Activated T-helper 1 cell treated with anti-CD3 and anti-CD28 coated beads, Interleukin-12 subunit alpha, Interleukin-12 subunit beta, Interleukin-2, Interleukin-4 antibody, amounts not matched to agents 30 ng/mL and 10 ng/mL and 1 ng/mL, durations not matched to agents 14 hours and 24 hours and 36 hours (primary cell): ENCODE measurements around the gene POLL. TPM values are rescaled to one million over a fixed set of nuclear protein-coding genes. Genes with fewer than 3 reads are reported as not detected.

Source experiments
- DNase-seq: peaks from one replicate; pipeline ENCODE4 v3.0.0; 2021; ENCODE audit warnings: low spot score
- H3K27ac Mint-ChIP-seq: one replicate; pipeline ENCODE4 v1.8.0; 2021; ENCODE audit warnings: mild to moderate bottlenecking, mixed read lengths
- H3K27me3 Mint-ChIP-seq: one replicate; pipeline ENCODE4 v1.8.0; 2022; ENCODE audit warnings: mild to moderate bottlenecking, moderate library complexity, mixed read lengths; ENCODE audit not compliant: insufficient read depth
- H3K36me3 Mint-ChIP-seq: one replicate; pipeline ENCODE4 v1.8.0; 2021; ENCODE audit warnings: low read depth, mixed read lengths
- H3K4me1 Mint-ChIP-seq: one replicate; pipeline ENCODE4 v1.8.0; 2021; ENCODE audit warnings: low read depth, mixed read lengths
- H3K4me3 Mint-ChIP-seq: one replicate; pipeline ENCODE4 v1.8.0; 2021; ENCODE audit warnings: mild to moderate bottlenecking, moderate library complexity, mixed read lengths
- H3K9me3 Mint-ChIP-seq: one replicate; pipeline ENCODE4 v1.8.0; 2021; ENCODE audit warnings: mixed read lengths
- intact Hi-C: fragments of 100-400 bp; cut with micrococcal nuclease; formaldehyde crosslinking; loops from one replicate; pipeline ENCODE4 v1.15.1; 2024
- total RNA-seq: library from RNA; stranded (reverse); gene quantifications from 2 replicates; pipeline ENCODE4 v1.2.3, GENCODE V29; 2022

Gene POLL
- total RNA-seq, 1 donor from 2014 or later: 33.5 TPM

DNA sequence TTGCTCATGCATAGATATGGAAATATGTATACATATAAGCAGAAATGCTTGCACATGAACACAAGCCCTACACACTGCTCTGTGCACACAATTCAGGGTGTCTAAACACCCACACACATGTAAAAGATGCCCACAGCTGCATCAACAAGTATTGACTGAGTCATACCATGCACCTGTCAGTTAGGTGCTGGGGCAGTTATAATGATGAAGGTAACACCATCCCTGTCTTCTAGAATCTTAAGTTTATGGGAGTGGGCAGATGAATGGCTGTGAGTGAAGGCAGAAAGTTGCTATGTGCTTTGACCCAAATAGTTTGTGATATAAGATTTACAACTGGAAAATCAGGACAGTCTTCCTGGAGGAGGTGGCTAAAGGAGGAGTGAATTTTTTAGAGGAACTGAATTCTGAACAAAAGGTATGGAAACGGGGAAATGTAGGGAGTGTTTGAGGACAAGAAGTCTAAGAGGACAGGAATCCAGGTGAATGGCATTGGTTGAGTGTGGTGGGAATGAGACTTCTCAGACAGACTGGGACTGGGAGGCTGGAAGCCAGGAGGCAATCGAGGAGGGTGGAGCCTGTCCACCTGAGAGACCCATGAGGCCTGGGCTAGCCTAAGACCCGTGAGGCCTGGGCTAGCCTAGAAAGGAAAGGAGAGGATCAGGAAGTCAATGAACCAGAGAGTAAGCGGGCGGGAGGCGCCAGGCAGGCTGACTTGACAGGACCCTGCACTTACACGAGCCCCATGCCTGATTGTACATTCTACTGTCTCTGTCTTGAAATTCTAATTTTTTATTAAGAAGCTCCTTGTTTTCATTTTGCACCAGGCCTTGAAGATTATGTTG lies 20.7 kb downstream of the POLL start:
- DNase-seq: no peak
- Mint-ChIP-seq H3K9me3 (no peaks in the 10 kb centered on the region), H3K27me3 (peaks cover 54% of the 10 kb centered on the region), H3K27ac (no peak overlapping the region), H3K4me3 (no peak overlapping the region), H3K4me1 (no peaks in the 10 kb centered on the region), H3K36me3 (no peaks in the 10 kb centered on the region)
- intact Hi-C loops: loop anchor here (5.0 kb wide), 1 partner anchor 265 kb away; no protein-coding TSS in a partner anchor

DNA sequence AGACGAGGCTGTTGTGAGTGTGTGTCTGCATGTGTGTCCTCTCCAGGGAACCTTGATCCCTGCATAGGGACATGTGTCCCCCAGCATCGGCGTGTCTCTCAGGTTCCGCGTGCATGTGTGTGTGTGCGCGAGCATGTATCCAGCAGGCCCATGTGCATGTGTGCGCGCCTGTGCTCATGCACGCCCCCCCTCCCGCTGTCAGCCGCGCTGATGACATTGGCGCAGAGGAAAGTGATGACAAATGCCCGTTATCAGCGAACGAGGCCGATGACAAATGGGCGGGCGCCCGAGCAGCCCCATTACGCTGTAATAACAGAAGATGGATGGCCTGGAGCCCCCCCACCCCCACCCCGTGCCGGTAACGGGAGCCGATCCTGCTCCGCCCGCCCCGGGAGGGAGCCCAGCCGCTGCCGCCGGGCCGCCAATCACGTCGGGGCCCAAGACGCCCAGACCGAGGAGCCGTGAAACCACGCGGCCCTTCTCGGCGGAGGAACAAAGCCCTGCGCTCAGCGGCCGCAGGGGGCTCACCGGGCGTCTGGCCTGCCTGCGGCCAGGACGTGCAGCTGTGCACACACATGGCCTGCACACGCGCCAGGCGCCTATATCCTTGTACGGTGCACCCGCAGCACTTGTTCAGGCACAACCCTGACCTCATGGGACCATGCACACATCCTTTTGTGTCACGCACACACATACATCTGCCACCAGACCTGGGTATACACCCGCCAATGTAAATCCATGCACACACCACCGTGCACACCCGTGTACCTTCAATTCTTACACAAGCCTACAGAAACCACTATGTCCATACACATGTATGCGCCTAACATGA lies 21.5 kb downstream of the POLL start:
- no peak for DNase-seq

GRCh38 chr10:101565936-101566332 lies 22.1 kb downstream of the POLL start:
- Mint-ChIP-seq H3K9me3 (no peaks in the 10 kb centered on the region), H3K4me3 (no peak overlapping the region), H3K36me3 (no peaks in the 10 kb centered on the region), H3K27me3 (peaks cover 54% of the 10 kb centered on the region), H3K27ac (no peak overlapping the region), H3K4me1 (no peaks in the 10 kb centered on the region)
- intact Hi-C loops: loop anchor here (5.0 kb wide), 1 partner anchor 264 kb away; no protein-coding TSS in a partner anchor
- no peak for DNase-seq

More for the DNA sequence above, 21.5 kb downstream of the POLL start:
- Mint-ChIP-seq H3K4me1 (no peaks in the 10 kb centered on the region), H3K9me3 (no peaks in the 10 kb centered on the region), H3K4me3 (no peak overlapping the region), H3K27ac (no peak overlapping the region), H3K36me3 (no peaks in the 10 kb centered on the region), H3K27me3 (peaks cover 54% of the 10 kb centered on the region)
- intact Hi-C loops: loop anchor here (5.0 kb wide), 1 partner anchor 264 kb away; no protein-coding TSS in a partner anchor

DNA sequence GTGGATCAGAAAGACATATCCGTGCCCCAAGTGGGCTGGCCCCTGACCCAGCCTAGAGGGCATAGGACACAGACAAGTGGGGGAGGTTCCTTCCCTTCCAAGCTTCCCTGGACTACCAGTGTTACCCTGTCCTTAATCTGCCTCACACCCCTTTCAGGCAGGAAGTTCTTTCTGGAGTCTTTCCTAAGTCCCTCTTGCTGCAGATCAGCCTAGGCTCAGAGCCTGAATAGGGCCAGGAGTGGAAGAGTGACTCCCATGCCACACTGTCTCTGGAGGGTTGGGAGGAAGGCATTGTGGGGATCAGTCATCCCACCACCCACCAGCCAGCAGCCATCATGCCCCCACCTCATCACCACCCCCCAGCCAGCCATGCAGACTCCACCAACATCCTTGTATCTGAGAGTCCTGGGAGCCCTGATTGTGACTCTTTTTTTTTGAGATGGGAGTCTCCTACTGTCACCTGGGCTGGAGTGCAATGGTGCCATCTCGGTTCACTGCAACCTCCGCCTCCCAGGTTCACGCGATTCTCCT lies 22.6 kb downstream of the POLL start:
- Mint-ChIP-seq H3K27me3 (peaks cover 54% of the 10 kb centered on the region), H3K4me3 (no peak overlapping the region), H3K9me3 (no peaks in the 10 kb centered on the region), H3K36me3 (no peaks in the 10 kb centered on the region), H3K4me1 (no peaks in the 10 kb centered on the region), H3K27ac (no peak overlapping the region)
- no peak for DNase-seq
- intact Hi-C loops: loop anchor here (5.0 kb wide), 1 partner anchor 263 kb away; no protein-coding TSS in a partner anchor

DNA sequence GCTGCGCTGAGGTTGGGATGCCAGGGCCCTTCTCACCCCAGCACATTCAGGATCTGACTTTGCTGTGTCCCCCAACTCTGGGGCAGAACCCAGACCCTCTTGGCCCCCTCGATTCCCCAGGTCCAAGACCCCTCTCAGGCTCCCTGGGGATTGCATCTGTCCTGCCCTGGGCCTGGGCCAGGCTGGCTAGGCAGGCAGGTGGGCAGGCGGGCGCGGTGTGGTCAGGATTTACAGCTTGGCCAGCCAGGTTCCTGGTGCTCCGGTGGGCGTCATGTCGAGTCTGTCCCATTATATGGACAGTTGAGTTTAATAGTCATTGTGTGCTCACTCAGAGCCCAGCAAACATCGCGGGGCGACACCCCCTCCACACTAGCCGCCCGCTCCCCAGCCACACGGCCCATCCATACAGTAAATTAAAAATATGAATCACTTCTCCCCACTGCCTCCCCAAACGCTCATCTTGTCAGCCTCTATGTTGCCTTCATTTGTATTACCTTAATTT lies 23.5 kb downstream of the POLL start:
- H3K36me3 Mint-ChIP-seq: no peaks in the 10 kb centered on the region
- DNase-seq: no peak
- no peak overlapping the region for H3K4me3 Mint-ChIP-seq
- intact Hi-C loops: no loop called here
- no peaks in the 10 kb centered on the region for H3K9me3 Mint-ChIP-seq
- no peaks in the 10 kb centered on the region for H3K4me1 Mint-ChIP-seq
- H3K27me3 Mint-ChIP-seq: peaks cover 52% of the 10 kb centered on the region
- no peak overlapping the region for H3K27ac Mint-ChIP-seq

DNA sequence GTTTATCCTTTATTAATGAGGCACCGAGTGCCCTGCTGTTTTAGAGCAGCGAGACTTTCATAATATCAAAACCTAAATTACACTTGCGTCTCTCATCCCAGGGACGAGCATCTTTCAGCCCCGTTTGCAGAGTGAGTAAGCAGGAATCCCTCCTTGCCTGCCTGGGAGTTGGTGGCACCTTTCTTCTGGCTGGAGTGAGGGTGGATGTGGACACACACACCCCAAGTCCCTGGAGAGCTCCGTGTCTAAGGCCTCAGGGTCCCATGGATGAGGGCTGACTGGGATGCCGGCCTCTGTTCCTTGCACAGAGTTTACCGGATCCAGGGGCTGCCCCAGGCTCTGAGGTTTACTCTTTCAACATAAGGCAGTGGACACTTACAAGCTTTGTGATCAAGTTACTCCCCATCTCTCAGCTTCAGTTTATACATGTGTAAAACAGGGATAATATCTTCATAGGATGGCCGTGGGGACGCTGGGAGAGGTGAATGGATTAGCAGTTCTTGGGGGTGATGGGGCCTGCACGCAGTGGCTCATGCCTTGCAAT lies 24.5 kb downstream of the POLL start:
- Mint-ChIP-seq H3K4me1 (peaks cover 5% of the 10 kb centered on the region), H3K36me3 (no peaks in the 10 kb centered on the region), H3K27ac (no peak overlapping the region), H3K27me3 (peaks cover 43% of the 10 kb centered on the region), H3K4me3 (no peak overlapping the region), H3K9me3 (no peaks in the 10 kb centered on the region)
- intact Hi-C loops: no loop called here
- no peak for DNase-seq

GRCh38 chr10:101563007-101563406 lies 25.1 kb downstream of the POLL start:
- intact Hi-C loops: no loop called here
- Mint-ChIP-seq H3K36me3 (no peaks in the 10 kb centered on the region), H3K4me3 (no peak overlapping the region), H3K9me3 (no peaks in the 10 kb centered on the region), H3K27ac (no peak overlapping the region), H3K4me1 (peaks cover 10% of the 10 kb centered on the region), H3K27me3 (peaks cover 37% of the 10 kb centered on the region)
- no peak for DNase-seq

GRCh38 chr10:101562231-101562630 lies 25.8 kb downstream of the POLL start:
- no peak overlapping the region for H3K27ac Mint-ChIP-seq
- peaks cover 15% of the 10 kb centered on the region for H3K4me1 Mint-ChIP-seq
- H3K27me3 Mint-ChIP-seq: peaks cover 31% of the 10 kb centered on the region
- no peaks in the 10 kb centered on the region for H3K36me3 Mint-ChIP-seq
- intact Hi-C loops: no loop called here
- no peaks in the 10 kb centered on the region for H3K9me3 Mint-ChIP-seq
- H3K4me3 Mint-ChIP-seq: no peak overlapping the region
- no peak for DNase-seq

DNA sequence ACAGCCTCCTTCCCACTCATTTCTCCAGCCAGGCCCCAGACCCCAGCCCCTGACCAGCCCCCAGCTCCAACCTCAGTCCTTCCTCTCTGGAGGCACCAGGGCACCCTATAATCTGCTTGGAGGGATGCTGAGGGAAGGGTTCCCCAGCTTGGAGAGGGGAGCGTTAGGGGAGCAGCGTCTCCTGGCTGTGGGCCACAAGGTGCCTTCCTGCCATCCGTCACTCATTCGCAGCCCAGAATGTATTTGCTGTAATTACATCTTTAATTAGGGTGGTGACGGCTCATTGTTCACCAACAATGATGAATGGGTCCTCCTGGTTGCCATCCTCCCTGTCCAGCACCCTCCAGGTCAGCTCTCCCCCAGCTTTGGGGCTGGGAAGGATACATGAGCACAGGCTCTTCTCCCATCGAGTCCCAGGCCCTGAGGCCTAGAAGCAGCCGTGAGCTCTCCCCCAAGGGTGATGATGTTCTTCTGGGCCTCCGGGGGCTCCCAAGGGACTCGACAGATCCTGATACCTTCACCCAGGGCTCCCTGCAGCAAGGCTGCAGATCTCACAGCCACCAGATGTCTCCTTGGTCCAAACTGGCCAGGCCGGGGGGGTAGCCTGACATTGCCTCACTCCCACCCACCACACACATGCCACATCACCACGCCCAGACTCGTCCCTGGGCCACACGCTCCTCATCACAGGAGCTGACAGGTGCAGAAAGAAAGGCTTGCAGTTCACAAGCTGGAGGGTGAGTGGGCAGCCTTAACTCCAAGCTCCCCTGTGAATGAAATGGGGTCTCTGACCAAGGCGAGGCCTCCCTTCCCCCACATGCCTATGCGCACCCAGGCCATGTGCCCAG lies 26.8 kb downstream of the POLL start:
- no peaks in the 10 kb centered on the region for H3K36me3 Mint-ChIP-seq
- no peak for DNase-seq
- no peak overlapping the region for H3K4me3 Mint-ChIP-seq
- H3K4me1 Mint-ChIP-seq: peaks cover 15% of the 10 kb centered on the region
- no peaks in the 10 kb centered on the region for H3K9me3 Mint-ChIP-seq
- peaks cover 25% of the 10 kb centered on the region for H3K27me3 Mint-ChIP-seq
- no peak overlapping the region for H3K27ac Mint-ChIP-seq
- intact Hi-C loops: no loop called here

DNA sequence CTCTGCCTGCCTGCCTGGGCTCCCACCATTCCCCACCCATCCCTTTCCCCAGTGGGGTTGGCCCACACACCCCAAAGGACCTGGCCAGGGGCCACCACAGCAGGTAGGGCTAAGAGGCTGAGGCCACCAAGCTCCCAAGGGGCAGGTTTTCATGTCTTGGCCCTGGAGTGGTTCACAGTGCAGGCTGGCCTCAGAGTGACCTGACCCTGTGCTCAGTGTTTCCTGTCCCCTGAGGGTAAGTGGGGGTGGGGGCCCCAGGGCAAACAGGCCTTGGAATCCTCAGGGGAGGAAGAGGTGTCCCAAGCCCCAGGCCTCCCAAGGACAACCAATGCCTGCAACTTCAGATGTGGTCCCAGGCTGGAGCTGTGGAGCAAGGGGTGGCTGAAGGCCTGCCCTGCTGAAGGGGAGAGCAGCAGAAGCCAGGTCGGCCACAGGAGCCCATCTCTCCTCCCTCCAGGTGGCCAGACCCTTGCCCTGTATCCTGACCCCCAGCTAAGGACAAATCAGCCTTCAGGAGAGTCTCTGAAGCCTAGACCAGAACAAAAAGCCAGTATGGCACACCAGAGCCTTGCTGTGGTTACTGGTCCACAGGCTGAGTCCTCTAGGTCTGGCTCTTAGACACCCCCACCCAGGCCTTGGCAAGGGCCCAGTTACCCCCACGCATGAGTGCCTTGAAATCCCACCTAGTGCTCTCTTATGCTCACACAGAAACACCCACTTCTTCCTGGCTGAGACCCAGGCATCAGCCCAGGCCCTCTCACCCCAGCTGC lies 27.6 kb downstream of the POLL start:
- peaks cover 15% of the 10 kb centered on the region for H3K4me1 Mint-ChIP-seq
- H3K27ac Mint-ChIP-seq: no peak overlapping the region
- intact Hi-C loops: no loop called here
- H3K9me3 Mint-ChIP-seq: no peaks in the 10 kb centered on the region
- H3K36me3 Mint-ChIP-seq: peaks cover under 1% of the 10 kb centered on the region
- peaks cover 17% of the 10 kb centered on the region for H3K27me3 Mint-ChIP-seq
- no peak for DNase-seq
- H3K4me3 Mint-ChIP-seq: no peak overlapping the region

- Mint-ChIP-seq H3K27ac (no peak overlapping the region), H3K9me3 (no peaks in the 10 kb centered on the region), H3K36me3 (peaks cover 8% of the 10 kb centered on the region), H3K27me3 (peaks cover 10% of the 10 kb centered on the region), H3K4me3 (no peak overlapping the region), H3K4me1 (peaks cover 15% of the 10 kb centered on the region)
- no peak for DNase-seq
- intact Hi-C loops: no loop called here
These were observed 28.3 kb downstream of the POLL start for GRCh38 chr10:101559596-101560297.
